Hepatocyte (in vitro differentiated cells): ENCODE measurements around the gene GPRC5B. TPM values are rescaled to one million over a fixed set of nuclear protein-coding genes. Genes with fewer than 3 reads are reported as not detected.

Experiments
- DNase-seq: peaks from one replicate; pipeline ENCODE4 v3.0.0-alpha.2; 2016; ENCODE audit warnings: low spot score
- H2AFZ ChIP-seq: fragments of 200-600 bp; sonication (generic); 2 replicates; pipeline ENCODE4 v1.6.0; 2016; ENCODE audit warnings: antibody characterized with exemption, mild to moderate bottlenecking
- H3K27ac ChIP-seq: fragments of 200-600 bp; sonication (generic); 2 replicates; pipeline ENCODE4 v1.5.1; 2016; ENCODE audit warnings: mild to moderate bottlenecking
- H3K27me3 ChIP-seq: fragments of 200-600 bp; sonication (generic); 2 replicates; pipeline ENCODE4 v1.6.1; 2016
- H3K36me3 ChIP-seq: fragments of 200-600 bp; sonication (generic); replicated peaks from 2 replicates; pipeline ENCODE4 v1.5.1; 2016; ENCODE audit warnings: low read depth; ENCODE audit not compliant: insufficient read depth
- H3K4me1 ChIP-seq: fragments of 200-600 bp; sonication (generic); 2 replicates; pipeline ENCODE4 v1.5.1; 2016; ENCODE audit warnings: mild to moderate bottlenecking, moderate library complexity; ENCODE audit not compliant: insufficient read depth
- H3K4me2 ChIP-seq: fragments of 200-600 bp; sonication (generic); 2 replicates; pipeline ENCODE4 v1.6.0; 2016
- H3K4me3 ChIP-seq: fragments of 200-600 bp; sonication (generic); 2 replicates; pipeline ENCODE4 v1.5.1; 2016; ENCODE audit warnings: mild to moderate bottlenecking
- H3K79me2 ChIP-seq: fragments of 200-600 bp; sonication (generic); 2 replicates; pipeline ENCODE4 v1.6.0; 2017; ENCODE audit warnings: mild to moderate bottlenecking
- H3K9me2 ChIP-seq: fragments of 200-600 bp; sonication (generic); replicated peaks from 2 replicates; pipeline ENCODE4 v1.6.0; 2017; ENCODE audit warnings: mild to moderate bottlenecking; ENCODE audit not compliant: insufficient read depth
- H3K9me3 ChIP-seq: fragments of 200-600 bp; sonication (generic); 2 replicates; pipeline ENCODE4 v1.5.1; 2016; ENCODE audit warnings: low read depth, mild to moderate bottlenecking
- H4K20me1 ChIP-seq: fragments of 200-600 bp; sonication (generic); 2 replicates; pipeline ENCODE4 v1.6.0; 2016; ENCODE audit warnings: mild to moderate bottlenecking; ENCODE audit not compliant: insufficient read depth, poor library complexity, severe bottlenecking
- CTCF ChIP-seq: fragments of 200-600 bp; sonication (generic); IDR thresholded peaks from 2 replicates; pipeline ENCODE4 v1.5.1; 2016; ENCODE audit warnings: antibody characterized with exemption, mild to moderate bottlenecking; ENCODE audit not compliant: poor library complexity
- EZH2 ChIP-seq: fragments of 200-600 bp; sonication (generic); IDR thresholded peaks from 2 replicates; pipeline ENCODE4 v1.6.1; 2016; ENCODE audit warnings: antibody characterized with exemption, mild to moderate bottlenecking, borderline replicate concordance
- EZH2phosphoT487 ChIP-seq: fragments of 200-600 bp; sonication (generic); IDR thresholded peaks from one replicate; pipeline ENCODE4 v1.6.1; 2018; ENCODE audit warnings: antibody characterized with exemption, mild to moderate bottlenecking, low read depth, moderate library complexity; ENCODE audit not compliant: unreplicated experiment, severe bottlenecking
- WGBS: methylation state at CpG from one replicate; pipeline ENCODE4 v1.1.6; 2016; ENCODE audit warnings: low lambda C conversion rate; ENCODE audit errors: missing lambda C conversion rate; 5-methylcytosine and 5-hydroxymethylcytosine counted together
- polyA plus RNA-seq: library from polyadenylated mRNA; unstranded; fragments of >200 nt; fragmentation: Nextera tagmentation; extraction: Ambion mirVana; gene quantifications from 2 replicates; pipeline ENCODE4 v1.2.1, GENCODE V29; 2016
- total RNA-seq: library from RNA; depleted of rRNA; stranded (reverse); fragments of >200 nt; gene quantifications from 2 replicates; pipeline ENCODE4 v1.2.3, GENCODE V29; 2014

Gene GPRC5B
- total and polyA plus RNA-seq, 2 experiments from 2014 or later: 36.2 to 73.1 TPM

GRCh38 chr16:19890901-19891300, 6.3 kb upstream of the GPRC5B start:
- Histone ChIP-seq H3K4me3 (no peak overlapping the region), H3K27me3 (no peaks in the 10 kb centered on the region), H3K79me2 (no peaks in the 10 kb centered on the region), H4K20me1 (no peaks in the 10 kb centered on the region), H3K27ac (no peak overlapping the region), H3K9me2 (no peaks in the 10 kb centered on the region), H3K4me1 (no peaks in the 10 kb centered on the region), H3K4me2 (no peak overlapping the region), H3K9me3 (no peaks in the 10 kb centered on the region), H2AFZ (no peak overlapping the region), H3K36me3 (no peaks in the 10 kb centered on the region)
- DNase-seq: no peak
- 88% methylated on average over 3 of the region's 3 CpGs for WGBS
- no peak for TF ChIP-seq EZH2phosphoT487
- no peak for TF ChIP-seq CTCF
- TF ChIP-seq EZH2: no peak

GRCh38 chr16:19888834-19889233, 4.2 kb upstream of the GPRC5B start:
- Histone ChIP-seq H3K4me2 (no peak overlapping the region), H3K9me2 (no peaks in the 10 kb centered on the region), H2AFZ (no peak overlapping the region), H4K20me1 (no peaks in the 10 kb centered on the region), H3K27ac (no peak overlapping the region), H3K4me1 (no peaks in the 10 kb centered on the region), H3K9me3 (no peaks in the 10 kb centered on the region), H3K4me3 (no peak overlapping the region), H3K79me2 (peaks cover 5% of the 10 kb centered on the region), H3K27me3 (no peaks in the 10 kb centered on the region), H3K36me3 (no peaks in the 10 kb centered on the region)
- no peak for TF ChIP-seq CTCF
- no peak for TF ChIP-seq EZH2
- TF ChIP-seq EZH2phosphoT487: no peak
- no peak for DNase-seq
- 82% methylated on average over 3 of the region's 3 CpGs for WGBS

- Histone ChIP-seq H3K4me2 (no peak overlapping the region), H3K27ac (no peak overlapping the region)
- 29% methylated on average over 20 of the region's 20 CpGs for WGBS
These were observed 1.7 kb upstream of the GPRC5B start for GRCh38 chr16:19886073-19886941.

More at GRCh38 chr16:19886073-19886941, 1.7 kb upstream of the GPRC5B start:
- Histone ChIP-seq H2AFZ (peak overlapping the region; percentile 16), H3K27me3 (no peaks in the 10 kb centered on the region), H3K4me1 (no peaks in the 10 kb centered on the region), H4K20me1 (no peaks in the 10 kb centered on the region), H3K9me3 (no peaks in the 10 kb centered on the region), H3K4me3 (no peak overlapping the region), H3K9me2 (no peaks in the 10 kb centered on the region), H3K36me3 (no peaks in the 10 kb centered on the region), H3K79me2 (peaks cover 25% of the 10 kb centered on the region)
- no peak for TF ChIP-seq EZH2phosphoT487
- TF ChIP-seq EZH2: no peak
- peak; percentile 98 for TF ChIP-seq CTCF
- peak; percentile 83 for DNase-seq
